EH (cell line): ENCODE measurements around the gene STRIP1.
"Not testable (repeated sequence)": the region's sequence is repeated elsewhere in the genome, so short reads cannot be mapped to it uniquely, and the experiment has no call there.

Source experiments
- DNase-seq: peaks from one replicate; pipeline ENCODE4 v3.0.0-alpha.2; 2015; ENCODE audit warnings: low read depth

The STRIP1 gene

GRCh38 chr1:110011527-110012041 lies 22.8 kb upstream of the STRIP1 start:
- peak; percentile 73 for DNase-seq

DNA sequence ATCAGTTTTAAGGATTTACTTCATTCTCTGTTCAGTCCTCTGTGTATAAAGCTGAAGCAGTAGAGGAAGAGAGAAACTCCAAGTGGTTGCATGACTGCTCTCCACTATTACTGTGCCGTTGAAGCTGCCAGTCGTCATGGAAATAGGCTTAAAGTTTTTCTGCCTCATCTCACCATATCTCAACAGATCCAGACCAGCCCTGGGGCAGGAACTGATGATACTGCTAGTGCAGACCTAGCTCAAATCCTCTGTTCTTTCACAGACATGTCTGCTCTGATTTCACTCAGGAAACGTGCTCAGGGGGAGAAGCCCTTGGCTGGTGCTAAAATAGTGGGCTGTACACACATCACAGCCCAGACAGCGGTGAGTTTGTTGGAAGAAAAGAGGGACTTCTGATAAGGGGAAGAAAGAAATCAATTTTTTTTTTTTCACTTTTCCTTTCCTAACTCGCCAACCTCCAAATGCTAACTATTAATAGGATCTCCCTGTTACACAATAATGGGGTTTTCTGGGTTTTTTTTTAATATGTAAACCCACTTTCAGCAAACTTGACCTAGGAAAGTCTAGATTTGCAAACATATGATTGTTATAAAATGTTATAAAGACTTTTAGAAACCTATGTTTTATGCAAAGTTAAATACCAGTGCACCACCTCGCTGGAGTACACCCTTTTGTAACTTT lies 22.2 kb upstream of the STRIP1 start:
- DNase-seq, result no peak

- no peak for DNase-seq
Measured at GRCh38 chr1:110017792-110018191, 16.6 kb upstream of the STRIP1 start.

GRCh38 chr1:110018396-110018795 lies 16.0 kb upstream of the STRIP1 start:
- DNase-seq, result no peak

DNA sequence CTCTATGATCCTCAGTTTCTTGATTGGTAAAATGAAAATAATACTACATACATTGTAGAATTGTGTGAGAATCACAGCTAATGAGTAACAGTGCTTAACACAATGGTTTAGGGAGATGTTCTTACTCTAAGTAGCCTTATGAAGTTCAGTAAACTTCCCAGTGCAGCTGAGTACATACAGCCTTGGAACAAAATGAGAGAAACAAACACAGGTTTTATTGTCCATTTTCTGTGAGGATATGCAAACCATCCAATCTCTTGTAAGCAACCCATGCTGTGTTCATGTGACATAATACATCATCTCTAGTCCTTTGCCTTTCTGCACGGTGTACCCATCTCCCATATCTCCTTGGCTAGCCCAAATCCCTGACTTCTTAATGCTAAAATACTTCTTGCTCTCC lies 14.7 kb upstream of the STRIP1 start:
- DNase-seq, result no peak

GRCh38 chr1:110021285-110021684 lies 13.1 kb upstream of the STRIP1 start:
- no peak for DNase-seq

DNA sequence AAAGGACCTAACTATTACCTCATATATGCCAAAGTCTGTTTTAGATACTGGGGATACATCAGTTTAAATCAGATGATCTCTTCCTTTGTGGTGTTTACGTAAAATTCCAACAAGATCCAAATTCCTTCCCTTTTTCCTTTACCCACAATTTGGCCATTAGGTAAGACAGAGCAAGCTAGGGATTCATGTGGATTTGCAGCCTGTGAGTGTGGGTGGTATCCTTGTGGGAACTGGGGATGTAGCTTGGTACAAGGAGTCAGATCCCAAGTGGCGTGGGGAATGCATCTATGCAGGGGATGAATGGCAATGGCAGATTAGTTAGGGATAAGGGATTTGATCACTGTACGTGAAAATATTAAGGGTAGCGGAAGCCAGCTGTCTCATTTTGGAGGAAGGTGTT lies 9.8 kb upstream of the STRIP1 start:
- no peak for DNase-seq

DNA sequence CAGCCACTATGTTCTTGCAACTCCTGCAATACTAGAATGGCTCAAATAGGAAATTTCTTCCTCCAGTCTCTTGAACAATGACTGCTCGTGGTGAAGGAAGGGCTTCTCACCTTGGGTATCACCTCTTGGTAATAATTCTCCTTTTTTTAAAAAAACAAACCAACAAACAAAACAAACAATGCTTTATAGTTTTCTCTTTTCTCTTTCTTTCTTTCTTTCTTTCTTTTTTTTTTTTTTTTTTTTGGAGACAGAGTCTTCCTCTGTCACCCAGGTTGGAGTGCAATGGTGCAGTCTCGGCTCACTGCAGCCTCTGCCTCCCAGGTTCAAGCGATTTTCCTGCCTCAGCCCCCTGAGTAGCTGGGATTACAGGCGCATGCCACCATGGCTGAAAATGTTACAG lies 3.7 kb upstream of the STRIP1 start:
- DNase-seq, result not testable (repeated sequence)

DNA sequence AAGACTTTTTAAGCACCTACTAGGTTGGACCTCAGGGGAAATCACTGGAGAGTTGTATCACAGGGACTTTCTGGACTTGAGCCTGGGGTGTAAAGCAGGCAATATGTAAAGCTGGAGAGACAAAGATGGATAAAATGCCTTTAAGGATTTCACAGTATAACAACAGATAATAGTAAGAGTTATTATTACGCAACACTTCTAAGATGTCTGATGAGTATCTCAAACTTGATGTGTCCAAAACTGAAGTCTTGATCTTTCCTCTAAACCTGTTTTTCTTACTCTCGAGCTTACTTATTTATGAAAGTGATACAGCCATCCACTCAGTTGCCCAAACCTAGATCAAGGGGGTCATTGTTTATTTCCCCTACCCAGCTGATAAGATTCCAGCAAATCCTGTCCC lies 2.1 kb upstream of the STRIP1 start:
- no peak for DNase-seq

DNA sequence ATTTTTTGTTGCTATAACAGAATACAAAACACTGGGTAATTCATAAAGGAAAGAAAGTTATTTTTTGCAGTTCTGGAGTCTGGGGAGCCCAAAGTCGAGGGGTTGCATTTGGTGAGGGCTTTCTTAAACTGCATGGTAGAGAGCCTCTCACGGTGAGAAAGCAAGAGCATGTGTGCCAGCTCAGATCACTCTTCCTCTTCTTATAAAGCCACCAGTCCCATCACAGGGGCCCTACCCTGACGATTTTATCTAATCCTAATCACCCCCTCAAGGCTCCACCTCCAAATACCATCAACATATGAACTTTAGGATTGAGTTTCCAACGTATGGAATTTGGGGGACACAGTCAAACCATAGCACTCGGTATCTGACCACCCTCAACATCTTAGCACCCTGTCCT lies 1.0 kb upstream of the STRIP1 start:
- no peak for DNase-seq

DNA sequence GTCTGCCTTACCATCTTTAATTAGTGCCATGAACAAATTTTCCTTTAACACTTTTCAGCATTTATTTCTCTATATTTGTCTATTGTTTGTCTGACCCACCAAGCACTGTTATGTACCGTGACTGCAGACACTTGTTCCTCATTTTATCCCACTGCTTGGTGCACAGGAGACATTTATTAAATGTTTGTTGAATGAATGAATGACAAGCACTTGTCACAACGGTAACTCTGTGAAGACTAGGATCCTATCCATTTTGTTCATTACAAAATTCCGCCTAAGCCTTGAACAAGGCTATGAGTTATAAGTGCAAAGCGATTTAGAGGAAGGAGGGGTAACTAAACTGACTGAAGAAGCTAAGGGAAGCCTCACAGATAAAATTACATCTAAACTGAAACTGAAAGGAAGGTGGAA lies 379 bp upstream of the STRIP1 start:
- DNase-seq, result no peak

GRCh38 chr1:110035236-110035752 lies 870 bp downstream of the STRIP1 start:
- peak; percentile 57 for DNase-seq

- no peak for DNase-seq
Measured at GRCh38 chr1:110038271-110038670, 3.8 kb downstream of the STRIP1 start.

GRCh38 chr1:110039641-110040040 lies 5.2 kb downstream of the STRIP1 start:
- no peak for DNase-seq

GRCh38 chr1:110040548-110040947 lies 6.1 kb downstream of the STRIP1 start:
- no peak for DNase-seq

DNA sequence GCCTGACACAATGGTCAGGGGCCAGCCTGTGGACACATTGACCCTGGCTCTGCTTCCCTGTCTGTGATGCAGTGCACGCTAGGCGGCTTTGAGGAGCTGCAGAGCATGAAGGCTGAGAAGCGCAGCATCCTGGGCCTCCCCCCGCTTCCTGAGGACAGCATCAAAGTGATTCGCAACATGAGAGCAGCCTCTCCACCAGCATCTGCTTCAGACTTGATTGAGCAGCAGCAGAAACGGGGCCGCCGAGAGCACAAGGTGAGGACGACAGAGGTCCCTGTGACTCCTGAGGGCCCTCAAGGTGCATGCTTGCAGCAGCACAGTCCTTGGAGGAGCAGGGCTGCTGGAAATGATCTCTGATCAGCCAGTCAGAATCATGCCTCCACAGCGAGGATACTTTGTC lies 8.6 kb downstream of the STRIP1 start:
- DNase-seq, result no peak

GRCh38 chr1:110047463-110047862 lies 13.0 kb downstream of the STRIP1 start:
- DNase-seq, result no peak

GRCh38 chr1:110048240-110048639 lies 13.8 kb downstream of the STRIP1 start:
- no peak for DNase-seq

DNA sequence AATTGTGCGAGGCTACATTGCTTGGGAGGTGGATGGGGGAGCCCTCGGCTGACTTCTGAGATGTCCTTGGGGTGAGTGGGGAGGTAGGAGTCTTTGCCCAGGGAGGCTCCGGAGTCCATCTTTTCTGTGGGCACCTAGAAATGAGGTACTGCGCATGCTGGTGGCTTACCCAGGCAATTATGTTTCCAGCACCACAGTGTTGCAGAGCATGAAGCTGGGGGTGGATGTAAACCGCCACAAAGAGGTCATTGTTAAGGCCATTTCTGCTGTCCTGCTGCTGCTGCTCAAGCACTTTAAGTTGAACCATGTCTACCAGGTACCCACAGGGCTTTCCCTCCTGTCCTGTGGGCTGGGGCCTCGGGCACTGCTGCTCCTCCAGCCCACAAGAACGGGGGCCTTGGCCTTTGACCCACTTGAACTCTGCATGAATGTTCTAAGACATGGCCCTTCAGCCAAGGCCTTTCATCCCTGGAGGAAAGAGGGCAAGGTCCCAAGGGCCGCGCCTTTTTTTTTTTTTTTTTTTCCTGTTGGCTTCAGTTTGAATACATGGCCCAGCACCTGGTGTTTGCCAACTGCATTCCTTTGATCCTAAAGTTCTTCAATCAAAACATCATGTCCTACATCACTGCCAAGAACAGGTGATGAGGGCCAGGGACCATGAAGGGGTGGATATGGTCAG lies 14.6 kb downstream of the STRIP1 start:
- no peak for DNase-seq

- no peak for DNase-seq
Measured at GRCh38 chr1:110049801-110050601, 15.6 kb downstream of the STRIP1 start.

- peak; percentile 50 for DNase-seq
Measured at GRCh38 chr1:110050602-110051261, 16.3 kb downstream of the STRIP1 start.

GRCh38 chr1:110051262-110051648 lies 16.8 kb downstream of the STRIP1 start:
- peak; percentile 84 for DNase-seq
